IMR-90 (cell line): Measurements from ENCODE around the gene CSRP2. TPM values are rescaled to one million over a fixed set of nuclear protein-coding genes. Genes with fewer than 3 reads are reported as not detected.
A peak's percentile ranks its signal among the peaks of the same experiment; 100 is the strongest.

Experiments
- ATAC-seq: fragments of 200-7000 bp; cut with Tn5 transposase; 2 replicates; pipeline ENCODE4 v1.9.1; 2020; ENCODE audit warnings: low read depth, mild to moderate bottlenecking, moderate library complexity
- BruUV-seq: library from RNA; stranded (reverse); fragments of 400-500 nt; replicated peaks from 2 replicates; lab custom pipeline; 2021; lab: Mats Ljungman, UMichigan
- CTCF ChIA-PET: fragments of 300-600 bp; formaldehyde crosslinking; extraction: SDS; loops from one replicate; lab custom pipeline; 2021; ENCODE audit warnings: antibody characterized with exemption; lab: Yijun Ruan, JAX
- POLR2A ChIA-PET: fragments of 300-600 bp; sonication (Branson Sonifier 250); formaldehyde crosslinking; loops from one replicate; lab custom pipeline; 2022; ENCODE audit warnings: antibody characterized with exemption; ENCODE audit not compliant: unreplicated experiment; lab: Charles Lee
- DNase-seq: peaks from one replicate; pipeline ENCODE4 v3.0.0; 2013
- H2AFZ ChIP-seq: replicated peaks from 2 replicates; pipeline ENCODE3; 2013; ENCODE audit warnings: low read length, mild to moderate bottlenecking; ENCODE audit not compliant: poor library complexity
- H2AK5ac ChIP-seq: 2 replicates; pipeline ENCODE4 v1.6.1; 2013; ENCODE audit warnings: low read depth, low read length, inconsistent platforms
- H2AK9ac ChIP-seq: replicated peaks from 2 replicates; pipeline ENCODE3; 2013; ENCODE audit warnings: mild to moderate bottlenecking, low read depth, low read length, moderate library complexity; ENCODE audit not compliant: poor library complexity
- H2BK120ac ChIP-seq: 2 replicates; pipeline ENCODE4 v1.6.1; 2013; ENCODE audit warnings: low read depth, low read length, inconsistent platforms
- H2BK15ac ChIP-seq: 3 replicates; pipeline ENCODE4 v1.6.1; 2013; ENCODE audit warnings: low read depth, low read length, inconsistent platforms
- H2BK20ac ChIP-seq: 2 replicates; pipeline ENCODE4 v1.6.1; 2013; ENCODE audit warnings: low read depth, mild to moderate bottlenecking, inconsistent platforms, low read length, moderate library complexity
- H2BK5ac ChIP-seq: 2 replicates; pipeline ENCODE4 v1.6.1; 2013; ENCODE audit warnings: mild to moderate bottlenecking, low read depth, low read length, inconsistent platforms; ENCODE audit not compliant: poor library complexity, severe bottlenecking
- H3K14ac ChIP-seq: replicated peaks from 2 replicates; pipeline ENCODE4 v1.6.1; 2013; ENCODE audit warnings: low read depth, low read length, inconsistent platforms
- H3K18ac ChIP-seq: 2 replicates; pipeline ENCODE4 v1.6.1; 2013; ENCODE audit warnings: low read depth, low read length, control low read depth
- H3K23ac ChIP-seq: 2 replicates; pipeline ENCODE4 v1.6.1; 2013; ENCODE audit warnings: low read depth, low read length, inconsistent platforms
- H3K27ac ChIP-seq: 2 replicates; pipeline ENCODE4 v1.5.1; 2013; ENCODE audit warnings: mild to moderate bottlenecking, control low read depth, low read length; ENCODE audit not compliant: insufficient read depth
- H3K27me3 ChIP-seq: 2 replicates; pipeline ENCODE4 v1.6.1; 2013; ENCODE audit warnings: low read length; ENCODE audit not compliant: control insufficient read depth, insufficient read depth
- H3K36me3 ChIP-seq: 2 replicates; pipeline ENCODE4 v1.6.1; 2013; ENCODE audit warnings: low read length, mixed read lengths; ENCODE audit not compliant: control insufficient read depth, insufficient read depth
- H3K4ac ChIP-seq: 2 replicates; pipeline ENCODE4 v1.6.1; 2013; ENCODE audit warnings: low read depth, low read length, inconsistent platforms
- H3K4me1 ChIP-seq: 2 replicates; pipeline ENCODE4 v1.6.1; 2013; ENCODE audit warnings: low read length, mixed read lengths; ENCODE audit not compliant: control insufficient read depth, insufficient read depth
- H3K4me2 ChIP-seq: 2 replicates; pipeline ENCODE4 v1.6.1; 2013; ENCODE audit warnings: low read depth, mild to moderate bottlenecking, control low read depth, low read length, moderate library complexity
- H3K4me3 ChIP-seq: 2 replicates; pipeline ENCODE4 v1.5.1; 2013; ENCODE audit warnings: low read depth, mild to moderate bottlenecking, control low read depth, low read length, moderate library complexity; ENCODE audit not compliant: insufficient read depth
- H3K56ac ChIP-seq: 2 replicates; pipeline ENCODE4 v1.6.1; 2013; ENCODE audit warnings: low read length, inconsistent platforms; ENCODE audit not compliant: insufficient read depth; ENCODE audit errors: extremely low read depth
- H3K79me1 ChIP-seq, 2 experiments: 2 replicates each; pipeline ENCODE4 v1.6.1; 2013; ENCODE audit warnings: low read length in 2 of 2, inconsistent platforms in 1 of 2, low read depth in 1 of 2
- H3K9ac ChIP-seq: 2 replicates; pipeline ENCODE4 v1.6.1; 2013; ENCODE audit warnings: low read depth, low read length, control low read depth
- H3K9me1 ChIP-seq: 2 replicates; pipeline ENCODE4 v1.6.1; 2013; ENCODE audit warnings: low read length, inconsistent platforms; ENCODE audit not compliant: insufficient read depth
- H3K9me3 ChIP-seq: 2 replicates; pipeline ENCODE4 v1.6.1; 2013; ENCODE audit warnings: low read length; ENCODE audit not compliant: control insufficient read depth, insufficient read depth
- H4K20me1 ChIP-seq: 2 replicates; pipeline ENCODE4 v1.6.1; 2013; ENCODE audit warnings: low read length, inconsistent platforms; ENCODE audit not compliant: insufficient read depth
- H4K5ac ChIP-seq: 2 replicates; pipeline ENCODE4 v1.6.1; 2013; ENCODE audit warnings: mild to moderate bottlenecking, low read depth, low read length, control low read depth
- H4K8ac ChIP-seq, 2 experiments: 2 replicates each; pipeline ENCODE4 v1.6.1; 2013; ENCODE audit warnings: low read depth in 2 of 2, low read length in 2 of 2, control low read depth in 1 of 2, inconsistent platforms in 1 of 2
- H4K91ac ChIP-seq: 2 replicates; pipeline ENCODE4 v1.6.1; 2013; ENCODE audit warnings: low read depth, low read length, inconsistent platforms; ENCODE audit not compliant: insufficient read depth
- CTCF ChIP-seq: conservative IDR thresholded peaks from 2 replicates; pipeline ENCODE4 v1.5.1; 2012; ENCODE audit warnings: mild to moderate bottlenecking, low read depth, low read length, improper control_type of control experiment
- FOS ChIP-seq: fragments of 150-350 bp; IDR thresholded peaks from 2 replicates; pipeline ENCODE4 v1.6.1; 2016; ENCODE audit warnings: low read depth, low read length
- MAFK ChIP-seq: IDR thresholded peaks from 2 replicates; pipeline ENCODE4 v1.6.1; 2012; ENCODE audit warnings: low read depth, low read length, improper control_type of control experiment
- POLR2A ChIP-seq: IDR thresholded peaks from 2 replicates; pipeline ENCODE4 v1.6.1; 2012; ENCODE audit warnings: mild to moderate bottlenecking, low read depth, low read length
- RAD21 ChIP-seq: IDR thresholded peaks from 2 replicates; pipeline ENCODE4 v1.6.1; 2012; ENCODE audit warnings: low read length, improper control_type of control experiment
- RFX5 ChIP-seq: IDR thresholded peaks from 2 replicates; pipeline ENCODE4 v1.8.0; 2012; ENCODE audit warnings: low read depth, mild to moderate bottlenecking, low read length, moderate library complexity
- SMC3 ChIP-seq: fragments of 150-350 bp; IDR thresholded peaks from 2 replicates; pipeline ENCODE4 v1.6.1; 2016; ENCODE audit warnings: low read depth, mild to moderate bottlenecking, antibody characterized with exemption, low read length, moderate library complexity
- WGBS, 2 experiments: methylation state at CpG; one replicate each; pipeline versions ENCODE4 v1.1.5 to v1.1.7; 2013; ENCODE audit warnings: missing lambda C conversion rate in 2 of 2; ENCODE audit not compliant: insufficient read length in 1 of 2; ENCODE audit errors: extremely low coverage in 2 of 2; 5-methylcytosine and 5-hydroxymethylcytosine counted together
- dilution Hi-C: fragments of 300-500 bp; cut with HindIII; formaldehyde crosslinking; loops from one replicate; pipeline ENCODE4 v1.14.3; 2018; ENCODE audit warnings: low sequenced_read_pairs; ENCODE audit not compliant: unreplicated experiment
- in situ Hi-C: fragments of 300-500 bp; cut with MboI; formaldehyde crosslinking; loops from 3 replicates; pipeline ENCODE4 v1.14.3; 2019; ENCODE audit warnings: low sequenced_read_pairs, inconsistent platforms, mixed read lengths
- intact Hi-C: fragments of 100-400 bp; cut with micrococcal nuclease; formaldehyde crosslinking; loops from 2 replicates; pipeline ENCODE4 v1.10.0; 2022
- polyA plus RNA-seq, 3 experiments: library from polyadenylated mRNA; depleted of rRNA; stranded (reverse); fragments of >200 nt; gene quantifications; 2 replicates each; pipeline ENCODE4 v1.2.3, GENCODE V29; 2012; ENCODE audit warnings: low replicate concordance in 1 of 3
- total RNA-seq: library from RNA; depleted of rRNA; stranded (reverse); fragments of >200 nt; gene quantifications from 2 replicates; pipeline ENCODE4 v1.2.3, GENCODE V29; 2012
- TF ChIP-seq, protein P1 (sequence below): fragments of 150-350 bp; IDR thresholded peaks from 2 replicates; pipeline ENCODE4 v1.6.1; 2017; ENCODE audit warnings: mild to moderate bottlenecking, antibody characterized with exemption, low read length, low read depth

The CSRP2 gene
- total and polyA plus RNA-seq, 2 of the 4 experiments (the other 2 are of a cell fraction): 156 to 179 TPM

- Histone ChIP-seq H3K4ac (no peak overlapping the region), H3K56ac (no peak overlapping the region), H3K9me3 (no peaks in the 10 kb centered on the region), H4K5ac (no peak overlapping the region), H2BK20ac (no peak overlapping the region), H3K23ac (no peak overlapping the region), H2AK9ac (no peak overlapping the region), H4K91ac (no peak overlapping the region), H2BK120ac (no peak overlapping the region), H3K9ac (no peak overlapping the region), H3K9me1 (peaks cover 3% of the 10 kb centered on the region; the same call in 1 of the 2 replicates), H3K4me2 (no peak overlapping the region), H2AFZ (no peak overlapping the region), H3K4me1 (no peaks in the 10 kb centered on the region; the same call in 1 of the 2 replicates), H3K27ac (no peak overlapping the region), H3K27me3 (no peaks in the 10 kb centered on the region), H4K20me1 (no peaks in the 10 kb centered on the region), H3K18ac (no peak overlapping the region), H2BK5ac (no peak overlapping the region), H2AK5ac (no peak overlapping the region), H2BK15ac (no peak overlapping the region), H4K8ac (no peak overlapping the region), H3K79me1 (peaks cover 6 to 7% of the 10 kb centered on the region in 2 experiments; a peak in 3 of 4 replicates), H3K4me3 (no peak overlapping the region), H3K14ac (no peak overlapping the region), H3K36me3 (peaks cover 6% of the 10 kb centered on the region; the same call in 1 of the 2 replicates)
- TF ChIP-seq RAD21 (peak; percentile 49), MAFK (no peak), CTCF (peak; percentile 59), FOS (no peak), RFX5 (no peak), POLR2A (no peak), SMC3 (peak; percentile 41)
- TF ChIP-seq, protein P1, sequence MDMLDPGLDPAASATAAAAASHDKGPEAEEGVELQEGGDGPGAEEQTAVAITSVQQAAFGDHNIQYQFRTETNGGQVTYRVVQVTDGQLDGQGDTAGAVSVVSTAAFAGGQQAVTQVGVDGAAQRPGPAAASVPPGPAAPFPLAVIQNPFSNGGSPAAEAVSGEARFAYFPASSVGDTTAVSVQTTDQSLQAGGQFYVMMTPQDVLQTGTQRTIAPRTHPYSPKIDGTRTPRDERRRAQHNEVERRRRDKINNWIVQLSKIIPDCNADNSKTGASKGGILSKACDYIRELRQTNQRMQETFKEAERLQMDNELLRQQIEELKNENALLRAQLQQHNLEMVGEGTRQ: peak; percentile 50; the same call in 1 of the 2 replicates
- CTCF ChIA-PET: interaction anchor here (0.6 to 1.7 kb wide), 10 partner anchors 8 to 190 kb away, joined by 3 to 14 read pairs (median 5); no protein-coding TSS in a partner anchor
- in situ Hi-C loops (no loop called here), intact Hi-C loops (loop anchor here (1.0 to 5.0 kb wide), 2 partner anchors 101 to 190 kb away; no protein-coding TSS in a partner anchor), dilution Hi-C loops (no loop called here)
- ATAC-seq (peak; percentile 69), DNase-seq (peak; percentile 47)
- no TSS peak for BruUV-seq
- POLR2A ChIA-PET: interaction anchor here (0.6 kb wide), 1 partner anchor 871 kb away, joined by 3 read pairs; no protein-coding TSS in a partner anchor
- no CpG with 5 or more reads among the region's 2 CpGs for WGBS, 2 experiments
Measured at GRCh38 chr12:76820888-76821482, 57.8 kb downstream of the CSRP2 start.
